GM19023 (cell line): ENCODE data around the gene HECTD4.
A peak's percentile ranks its signal among the peaks of the same experiment; 100 is the strongest.
"Not testable (repeated sequence)": the region's sequence is repeated elsewhere in the genome, so short reads cannot be mapped to it uniquely, and the experiment has no call there.

ENCODE experiments used
- ATAC-seq: cut with Tn5 transposase; IDR thresholded peaks from one replicate; pipeline ENCODE4 v1.9.1; 2021; ENCODE audit warnings: mild to moderate bottlenecking, moderate library complexity; ENCODE audit not compliant: unreplicated experiment

HECTD4 gene

DNA sequence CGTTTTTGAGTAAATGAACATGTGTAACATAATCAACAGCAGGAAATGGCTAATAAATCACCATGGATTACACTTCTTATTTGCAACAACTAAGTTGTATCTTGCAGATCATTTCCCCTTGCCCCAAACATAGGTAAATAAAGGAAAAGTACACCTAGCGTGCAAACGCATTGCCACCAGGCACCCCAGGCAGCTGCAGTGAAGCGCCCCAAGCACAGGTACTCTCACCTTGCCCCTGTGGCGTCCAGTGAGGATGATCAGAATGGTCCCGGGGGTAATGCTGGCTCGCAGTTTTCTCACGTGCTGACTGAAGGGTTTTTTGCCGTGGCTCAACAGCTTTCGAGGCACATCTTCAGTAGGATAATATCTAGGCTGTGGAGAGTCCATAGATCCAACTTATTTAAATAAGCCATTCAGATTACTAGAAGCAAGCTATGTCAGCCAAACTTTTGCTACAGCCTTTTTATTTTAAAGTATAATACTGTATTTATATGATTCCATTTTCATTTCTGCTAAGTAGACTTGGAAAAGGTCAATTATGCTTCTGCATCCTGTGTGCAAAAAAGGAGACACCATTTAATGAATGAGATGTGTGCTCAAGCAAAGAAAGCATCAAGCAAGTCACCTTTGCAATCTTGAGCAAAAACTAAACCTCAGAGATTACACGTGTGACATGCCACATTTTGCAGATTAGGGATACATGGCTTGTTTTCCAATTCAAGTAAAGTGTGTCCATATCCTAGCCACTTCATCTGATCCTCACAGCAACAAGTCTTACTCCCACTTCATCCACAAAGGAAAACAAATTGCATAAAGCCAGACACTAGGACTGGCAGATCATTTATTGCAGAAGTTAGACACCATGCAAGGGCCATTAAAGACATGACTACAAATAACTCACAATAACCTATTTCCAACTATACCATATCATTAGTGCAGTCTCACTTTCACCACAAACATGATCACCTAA lies 24.6 kb upstream of the HECTD4 start:
- ATAC-seq, result no peak

DNA sequence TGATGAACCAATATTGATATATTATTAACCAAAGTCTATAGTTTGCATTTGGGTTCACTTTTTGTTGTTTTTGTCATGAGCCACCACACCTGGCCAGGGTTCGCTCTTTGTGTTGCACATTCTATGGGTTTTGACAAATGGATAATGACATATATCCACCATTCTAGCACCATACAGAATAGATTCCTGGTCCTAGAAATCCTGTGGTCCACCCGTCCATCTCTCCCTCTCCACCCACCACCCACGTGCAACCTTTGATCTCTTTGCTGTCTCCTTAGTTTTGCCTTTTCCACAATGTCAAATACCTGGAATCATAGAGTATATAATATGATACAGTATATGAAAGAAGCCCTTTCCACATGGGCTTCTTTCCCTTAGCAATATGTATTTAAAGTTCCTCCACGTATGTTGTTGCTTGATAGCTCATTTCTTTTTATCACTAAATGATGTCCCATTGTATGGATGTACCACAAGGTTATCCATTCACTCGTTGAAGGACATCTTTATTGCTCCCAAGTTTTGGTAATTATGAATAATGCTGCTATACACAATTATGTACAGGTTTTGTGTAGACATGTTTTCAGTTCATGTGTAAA lies 19.8 kb upstream of the HECTD4 start:
- no peak for ATAC-seq

- ATAC-seq, result no peak
These were observed 18.8 kb upstream of the HECTD4 start for GRCh38 chr12:112401054-112401453.

DNA sequence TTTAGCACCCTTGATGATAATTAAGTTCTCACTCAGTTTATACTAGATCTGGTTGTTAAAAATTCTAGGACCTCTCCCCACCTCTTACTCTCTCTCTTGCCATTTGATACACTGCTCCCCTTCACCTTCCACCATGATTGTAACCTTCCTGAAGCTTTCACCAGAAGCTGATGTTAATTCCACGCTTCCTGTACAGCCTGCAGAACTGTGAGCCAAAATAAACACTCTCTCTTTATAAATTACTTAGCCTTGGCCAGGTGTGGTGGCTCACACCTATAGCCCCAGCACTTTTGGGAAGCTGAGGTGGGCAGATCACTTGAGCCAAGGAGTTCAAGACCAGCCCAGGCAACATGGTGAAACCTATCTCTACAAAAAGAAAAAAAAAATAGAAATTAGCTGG lies 11.1 kb upstream of the HECTD4 start:
- ATAC-seq, result no peak

DNA sequence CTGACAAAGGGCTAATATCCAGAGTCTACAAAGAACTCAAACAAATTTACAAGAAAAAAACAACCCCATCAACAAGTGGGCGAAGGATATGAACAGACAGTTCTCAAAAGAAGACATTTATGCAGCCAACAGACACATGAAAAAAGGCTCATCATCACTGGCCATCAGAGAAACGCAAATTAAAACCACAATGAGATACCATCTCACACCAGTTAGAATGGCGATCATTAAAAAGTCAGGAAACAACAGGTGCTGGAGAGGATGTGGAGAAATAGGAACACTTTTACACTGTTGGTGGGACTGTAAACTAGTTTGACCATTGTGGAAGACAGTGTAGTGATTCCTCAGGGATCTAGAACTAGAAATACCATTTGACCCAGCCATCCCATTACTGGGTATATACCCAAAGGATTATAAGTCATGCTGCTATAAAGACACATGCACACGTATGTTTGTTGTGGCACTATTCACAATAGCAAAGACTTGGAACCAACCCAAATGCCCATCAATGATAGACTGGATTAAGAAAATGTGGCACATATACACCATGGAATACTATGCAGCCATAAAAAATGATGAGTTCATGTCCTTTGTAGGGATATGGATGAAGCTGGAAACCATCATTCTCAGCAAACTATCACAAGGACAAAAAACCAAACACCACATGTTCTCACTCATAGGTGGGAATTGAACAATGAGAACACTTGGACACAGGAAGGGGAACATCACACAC lies 7.9 kb upstream of the HECTD4 start:
- ATAC-seq, result not testable (repeated sequence)

- ATAC-seq, result no peak
These were observed 7.0 kb upstream of the HECTD4 start for GRCh38 chr12:112389228-112389627.

- no peak for ATAC-seq
These were observed 4.5 kb upstream of the HECTD4 start for GRCh38 chr12:112386726-112387125.

GRCh38 chr12:112382866-112383265 lies 635 bp upstream of the HECTD4 start:
- no peak for ATAC-seq

- ATAC-seq, result peak; percentile 55
These were observed 787 bp downstream of the HECTD4 start for GRCh38 chr12:112381406-112381882.

- no peak for ATAC-seq
These were observed 1.4 kb downstream of the HECTD4 start for GRCh38 chr12:112380663-112381405.

GRCh38 chr12:112375105-112375504 lies 7.1 kb downstream of the HECTD4 start:
- ATAC-seq, result no peak

- no peak for ATAC-seq
These were observed 8.0 kb downstream of the HECTD4 start for GRCh38 chr12:112374166-112374740.

GRCh38 chr12:112370868-112371510 lies 11.2 kb downstream of the HECTD4 start:
- no peak for ATAC-seq

DNA sequence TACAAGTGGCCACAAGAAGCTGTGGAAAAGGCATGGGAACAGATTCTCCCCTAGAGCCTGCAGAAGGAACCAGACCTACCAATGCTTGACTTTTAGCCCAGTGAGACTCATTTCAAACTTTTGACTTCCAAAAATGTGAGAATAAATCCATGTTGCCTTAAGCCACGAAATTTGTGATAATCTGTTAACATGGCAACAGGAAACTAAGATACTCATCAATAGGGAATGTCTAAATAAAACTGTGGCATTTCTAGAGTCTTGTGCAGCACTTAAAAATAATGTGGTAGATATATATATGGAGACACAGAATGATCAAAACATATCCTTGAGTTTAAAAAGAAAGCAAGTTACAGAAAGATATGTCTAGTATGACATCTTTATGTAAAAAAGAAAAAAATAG lies 12.0 kb downstream of the HECTD4 start:
- ATAC-seq, result no peak

- no peak for ATAC-seq
These were observed 13.4 kb downstream of the HECTD4 start for GRCh38 chr12:112368856-112369255.

DNA sequence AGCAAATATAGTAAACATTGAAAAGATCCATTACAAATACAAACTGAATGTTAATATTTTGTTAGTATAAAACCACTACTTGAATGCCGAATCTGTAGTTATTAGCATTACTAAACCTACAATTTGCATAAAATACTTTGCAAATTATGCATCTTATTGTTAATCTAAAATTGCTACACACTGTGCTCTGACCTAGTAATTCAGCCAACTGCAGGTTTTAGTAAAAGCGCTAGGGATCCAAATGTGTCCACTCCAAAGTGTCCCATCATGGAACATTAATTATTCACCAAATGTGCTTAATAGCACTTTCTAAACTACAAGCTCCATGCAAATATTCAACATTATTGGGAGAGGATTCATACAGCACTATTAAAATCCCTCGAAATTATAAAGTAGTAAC lies 14.3 kb downstream of the HECTD4 start:
- no peak for ATAC-seq

- no peak for ATAC-seq
These were observed 19.9 kb downstream of the HECTD4 start for GRCh38 chr12:112362310-112362709.

DNA sequence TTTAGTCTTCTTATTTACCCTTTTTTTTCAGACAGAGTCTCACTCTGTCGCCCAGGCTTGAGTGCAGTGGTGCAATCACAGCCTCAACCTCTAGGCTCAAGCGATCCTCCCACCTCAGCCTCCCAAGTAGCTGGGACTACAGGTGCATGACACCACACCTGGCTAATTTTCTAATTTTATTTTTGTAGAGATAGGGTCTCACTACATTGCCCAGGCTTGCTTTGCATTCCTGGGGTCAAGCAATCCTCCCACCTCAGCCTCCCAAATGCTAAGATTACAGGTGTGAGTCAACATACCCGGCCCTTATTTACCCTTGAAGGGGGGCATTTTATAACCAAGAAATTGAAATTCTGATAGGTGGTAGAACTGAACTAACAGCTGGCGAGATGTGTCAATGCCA lies 21.0 kb downstream of the HECTD4 start:
- no peak for ATAC-seq

- ATAC-seq, result no peak
These were observed 22.9 kb downstream of the HECTD4 start for GRCh38 chr12:112359290-112359689.

GRCh38 chr12:112357214-112357613 lies 25.0 kb downstream of the HECTD4 start:
- ATAC-seq, result no peak
